ENCODE results near the gene TSPAN33.
"Not testable (repeated sequence)": the region's sequence is repeated elsewhere in the genome, so short reads cannot be mapped to it uniquely, and the experiment has no call there.

TSPAN33 gene

GRCh38 chr7:129144095-129144833 lies at the start of gene TSPAN33:
Gene TSPAN33, plus strand, starts transcription at chr7:129144707. Its CDS starts 274 bp downstream, at chr7:129144981.
- peak; percentile 86 for DNase-seq

- DNase-seq, result no peak
Observed at GRCh38 chr7:129095258-129095657, 49.2 kb upstream of the TSPAN33 start.

DNA sequence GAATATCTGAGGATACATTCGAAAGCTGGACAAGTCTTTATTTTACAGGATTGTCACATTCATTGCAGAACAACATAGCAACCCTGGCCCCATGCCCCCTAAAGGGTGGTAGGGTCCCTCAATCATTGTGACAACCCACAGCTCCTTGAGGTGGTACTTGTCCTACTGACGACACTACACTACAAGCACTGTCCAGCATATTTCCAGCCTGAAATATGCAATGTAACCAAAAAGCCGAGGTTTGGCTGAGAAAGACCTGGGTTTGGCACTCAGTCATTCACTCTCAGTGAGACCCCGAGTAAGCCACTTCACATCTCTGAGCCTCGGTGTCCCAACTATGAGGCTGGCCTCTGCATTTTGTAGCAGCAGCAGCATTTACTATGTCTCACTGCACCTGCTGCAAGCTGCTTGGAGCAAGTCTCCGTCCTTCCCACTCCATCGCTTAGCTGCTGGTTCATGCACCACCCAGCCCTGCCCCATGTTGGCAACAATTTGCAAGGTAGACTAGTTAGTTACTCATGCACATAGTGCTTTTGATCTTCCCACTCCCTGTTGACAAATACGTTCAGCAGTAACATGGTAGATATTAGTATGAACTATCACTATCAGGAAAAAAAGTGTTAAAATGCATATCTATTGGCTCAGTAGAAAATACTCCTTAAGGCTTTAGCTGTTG lies 46.0 kb upstream of the TSPAN33 start:
- no peak for DNase-seq

DNA sequence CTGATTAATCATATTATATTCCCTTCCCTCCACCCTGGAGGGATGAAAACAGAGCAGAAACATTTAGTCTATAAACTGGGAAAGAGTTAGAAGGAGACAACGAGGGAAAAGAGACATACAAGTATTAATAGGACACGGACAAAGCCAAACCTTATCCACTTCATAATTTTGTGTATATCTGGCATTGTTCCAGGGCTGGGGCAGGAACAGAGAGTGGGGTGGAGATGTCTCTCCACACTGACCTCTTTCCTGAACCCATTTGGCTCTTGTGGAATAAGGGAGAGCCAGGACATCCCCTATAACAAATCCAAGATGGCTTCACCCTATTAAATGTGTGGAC lies 43.7 kb upstream of the TSPAN33 start:
- no peak for DNase-seq

DNA sequence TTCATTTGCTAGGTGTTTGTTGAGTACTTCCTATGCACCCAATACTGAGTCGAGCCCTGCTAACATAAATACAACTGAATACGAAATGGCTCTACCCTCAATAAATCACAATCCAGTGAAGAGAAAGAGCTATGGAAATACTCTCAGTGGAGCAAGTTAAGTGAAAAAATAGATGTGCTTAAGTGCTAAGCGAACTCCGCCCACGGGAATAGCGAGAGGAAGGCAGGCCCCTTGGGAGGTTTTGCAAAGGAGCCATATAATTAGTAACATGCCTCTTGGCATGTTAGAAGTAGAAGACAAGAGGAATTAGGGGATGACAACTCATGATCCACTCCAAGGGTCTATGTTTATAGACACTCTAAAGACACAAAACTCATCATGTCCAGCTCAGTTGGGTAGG lies 42.8 kb upstream of the TSPAN33 start:
- DNase-seq, result no peak

- no peak for DNase-seq
Observed at GRCh38 chr7:129103561-129104324, 40.8 kb upstream of the TSPAN33 start.

DNA sequence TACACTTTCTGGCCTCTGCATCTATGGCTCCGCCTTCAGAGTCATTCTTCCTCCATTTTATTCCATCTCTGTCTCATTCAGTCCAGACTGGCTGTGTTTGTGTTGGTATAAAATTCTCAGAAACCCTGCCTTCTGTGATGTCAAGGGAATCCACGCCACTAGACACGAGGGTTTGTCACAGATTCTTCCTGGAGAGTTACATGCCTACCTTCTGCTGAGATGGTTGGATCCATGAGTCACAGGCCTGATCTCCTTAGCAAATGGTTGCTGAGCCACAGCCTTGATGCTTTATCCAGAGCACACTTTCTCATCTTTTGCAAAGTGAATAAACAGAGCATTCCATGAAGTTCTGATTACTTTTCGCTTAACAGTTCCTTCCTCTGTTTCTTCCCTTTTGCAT lies 35.9 kb upstream of the TSPAN33 start:
- no peak for DNase-seq

GRCh38 chr7:129110258-129110981 lies 34.1 kb upstream of the TSPAN33 start:
- DNase-seq, result no peak

GRCh38 chr7:129110982-129111376 lies 33.5 kb upstream of the TSPAN33 start:
- DNase-seq, result no peak

- no peak for DNase-seq
Observed at GRCh38 chr7:129115676-129116075, 28.8 kb upstream of the TSPAN33 start.

- DNase-seq, result no peak
Observed at GRCh38 chr7:129118182-129118581, 26.3 kb upstream of the TSPAN33 start.

DNA sequence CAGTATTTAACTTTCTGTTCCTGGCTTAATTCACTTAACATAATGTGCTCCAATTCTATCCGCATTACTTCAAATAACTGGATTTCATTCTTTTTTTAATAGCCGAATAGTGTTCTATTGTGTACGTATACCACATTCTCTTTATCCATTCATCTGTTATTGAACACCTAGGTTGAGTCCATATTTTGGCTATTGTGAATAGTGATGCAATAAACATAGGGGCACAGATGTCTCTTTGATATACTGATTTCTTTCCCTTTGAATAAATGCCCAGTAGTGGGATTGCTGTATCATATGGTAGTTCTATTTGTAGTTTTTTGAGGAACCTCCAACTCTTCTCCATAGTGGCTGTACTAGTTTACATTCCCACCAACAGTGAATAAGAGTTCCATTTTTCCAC lies 25.5 kb upstream of the TSPAN33 start:
- DNase-seq, result no peak

- not testable (repeated sequence) for DNase-seq
Observed at GRCh38 chr7:129121501-129122077, 22.9 kb upstream of the TSPAN33 start.

DNA sequence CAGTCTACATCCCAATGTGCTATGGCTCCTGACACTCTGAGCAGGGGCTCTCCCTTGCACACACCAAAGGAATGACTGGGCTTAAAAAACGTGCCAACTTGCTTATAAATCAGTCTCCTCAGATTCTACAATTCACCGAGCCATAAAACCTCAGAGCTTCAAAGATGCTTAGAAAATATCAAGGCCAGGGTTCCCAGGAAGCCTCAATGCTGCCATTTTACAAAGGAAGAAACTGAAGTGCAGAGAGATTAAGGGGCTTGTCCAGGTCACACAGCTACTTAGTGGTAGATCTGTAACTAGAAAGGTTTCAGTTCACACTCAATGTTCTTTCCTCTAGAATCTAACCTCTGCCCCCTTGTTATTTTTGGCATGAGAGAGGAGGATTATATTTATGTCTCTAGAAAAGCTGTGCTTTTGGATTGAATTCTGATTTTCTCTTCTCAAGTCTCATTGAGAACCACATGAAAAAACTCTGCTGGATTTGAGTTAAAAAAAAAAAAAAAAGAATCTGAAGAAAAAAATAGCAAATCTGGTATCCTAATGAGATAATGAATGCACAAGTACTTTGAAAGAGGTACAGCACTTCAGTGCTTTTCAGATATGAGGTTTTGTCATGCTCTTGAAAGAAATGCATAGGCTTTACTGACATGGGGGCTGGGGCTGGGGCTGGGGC lies 22.3 kb upstream of the TSPAN33 start:
- no peak for DNase-seq

DNA sequence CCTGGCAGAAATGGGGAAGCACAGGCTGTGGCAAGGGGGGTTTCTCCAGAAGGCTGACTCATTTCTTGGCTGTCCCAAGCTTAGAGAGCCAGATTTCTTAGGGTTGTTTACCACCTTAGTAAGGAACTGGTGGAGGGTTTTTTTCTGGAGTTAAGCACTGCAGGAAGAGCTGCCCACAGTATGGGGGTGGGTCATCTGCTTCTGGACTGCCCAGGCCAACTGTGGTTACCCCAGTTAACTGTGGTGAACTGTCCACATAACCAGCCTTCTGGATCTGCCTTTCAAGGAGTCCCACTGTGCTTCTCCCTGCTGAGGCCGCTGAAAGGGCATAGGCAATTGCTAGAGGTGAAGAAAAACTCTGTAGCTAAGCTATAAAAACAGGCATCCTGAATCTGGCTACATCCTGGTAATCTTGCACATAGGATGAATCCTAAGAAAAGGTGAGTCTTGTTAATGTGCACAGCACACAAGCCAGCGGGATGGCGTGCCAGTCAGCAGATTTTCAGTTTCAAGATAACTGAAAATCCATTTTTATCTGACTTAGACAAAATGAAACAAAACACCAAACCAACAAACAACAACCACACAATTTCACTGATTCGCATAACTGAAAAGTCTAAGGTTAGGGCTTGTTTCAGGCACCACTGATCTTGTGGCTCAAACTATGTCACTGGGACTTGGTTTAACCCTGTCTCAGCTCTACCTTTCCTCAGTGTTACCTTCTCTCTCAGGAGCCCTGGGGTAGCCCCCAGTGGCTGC lies 21.6 kb upstream of the TSPAN33 start:
- no peak for DNase-seq

DNA sequence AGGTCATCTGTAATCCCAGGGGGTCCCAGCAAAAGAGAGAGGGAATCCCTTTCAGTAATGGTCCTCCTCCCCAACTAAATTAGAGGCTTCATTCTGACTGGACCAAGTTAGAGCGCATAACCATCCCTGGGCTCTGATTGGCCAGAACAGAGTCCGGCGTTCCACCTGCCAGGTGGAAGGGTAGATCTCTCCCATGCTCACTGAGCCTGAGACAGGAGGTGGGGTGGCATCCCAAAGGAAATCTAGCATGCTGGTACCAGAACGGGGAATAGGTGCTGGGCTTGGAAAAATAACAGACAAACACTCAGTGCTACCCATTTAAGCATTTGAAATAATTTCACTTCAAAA lies 21.0 kb upstream of the TSPAN33 start:
- DNase-seq, result no peak

DNA sequence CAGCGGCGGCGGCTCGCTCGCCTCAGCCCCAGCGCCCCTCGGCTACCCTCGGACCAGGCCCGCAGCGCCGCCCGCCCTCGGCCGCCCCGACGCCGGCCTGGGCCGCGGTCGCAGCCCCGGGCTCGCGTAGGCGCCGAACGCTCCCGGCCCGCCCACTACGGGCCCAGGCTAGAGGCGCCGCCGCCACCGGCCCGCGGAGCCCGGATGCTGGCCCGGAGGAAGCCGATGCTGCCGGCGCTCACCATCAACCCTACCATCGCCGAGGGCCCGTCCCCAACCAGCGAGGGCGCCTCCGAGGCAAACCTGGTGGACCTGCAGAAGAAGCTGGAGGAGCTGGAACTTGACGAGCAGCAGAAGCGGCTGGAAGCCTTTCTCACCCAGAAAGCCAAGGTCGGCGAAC lies 18.2 kb upstream of the TSPAN33 start:
- no peak for DNase-seq

- DNase-seq, result no peak
Observed at GRCh38 chr7:129127154-129127553, 17.4 kb upstream of the TSPAN33 start.

GRCh38 chr7:129127601-129128000 lies 16.9 kb upstream of the TSPAN33 start:
- DNase-seq, result no peak

- DNase-seq, result no peak
Observed at GRCh38 chr7:129134356-129134987, 10.0 kb upstream of the TSPAN33 start.

Data from activated CD8-positive, alpha-beta memory T cell treated with anti-CD3 and anti-CD28 coated beads, Interleukin-2, amount 50 U/mL, for 48 hours (primary cell).